Stimulated activated CD8-positive, alpha-beta memory T cell treated with anti-CD3 and anti-CD28 coated beads, Interleukin-4, amount 100 ng/mL, for 24 hours (primary cell): ENCODE results near the gene CHRD.
"Not testable (repeated sequence)": the region's sequence is repeated elsewhere in the genome, so short reads cannot be mapped to it uniquely, and the experiment has no call there.

Source experiments
- DNase-seq: peaks from one replicate; pipeline ENCODE4 v3.0.0-alpha.2; 2020; ENCODE audit warnings: low read depth

The CHRD gene

GRCh38 chr3:184379358-184380184 lies at the start of gene CHRD:
Gene CHRD (plus strand): TSS chr3:184380054. CDS start chr3:184380319, 265 bp downstream.
- no peak for DNase-seq

GRCh38 chr3:184332370-184333090 lies 47.3 kb upstream of the CHRD start:
- DNase-seq: no peak

GRCh38 chr3:184333190-184333589 lies 46.7 kb upstream of the CHRD start:
- no peak for DNase-seq

GRCh38 chr3:184333700-184334099 lies 46.2 kb upstream of the CHRD start:
- DNase-seq: no peak

DNA sequence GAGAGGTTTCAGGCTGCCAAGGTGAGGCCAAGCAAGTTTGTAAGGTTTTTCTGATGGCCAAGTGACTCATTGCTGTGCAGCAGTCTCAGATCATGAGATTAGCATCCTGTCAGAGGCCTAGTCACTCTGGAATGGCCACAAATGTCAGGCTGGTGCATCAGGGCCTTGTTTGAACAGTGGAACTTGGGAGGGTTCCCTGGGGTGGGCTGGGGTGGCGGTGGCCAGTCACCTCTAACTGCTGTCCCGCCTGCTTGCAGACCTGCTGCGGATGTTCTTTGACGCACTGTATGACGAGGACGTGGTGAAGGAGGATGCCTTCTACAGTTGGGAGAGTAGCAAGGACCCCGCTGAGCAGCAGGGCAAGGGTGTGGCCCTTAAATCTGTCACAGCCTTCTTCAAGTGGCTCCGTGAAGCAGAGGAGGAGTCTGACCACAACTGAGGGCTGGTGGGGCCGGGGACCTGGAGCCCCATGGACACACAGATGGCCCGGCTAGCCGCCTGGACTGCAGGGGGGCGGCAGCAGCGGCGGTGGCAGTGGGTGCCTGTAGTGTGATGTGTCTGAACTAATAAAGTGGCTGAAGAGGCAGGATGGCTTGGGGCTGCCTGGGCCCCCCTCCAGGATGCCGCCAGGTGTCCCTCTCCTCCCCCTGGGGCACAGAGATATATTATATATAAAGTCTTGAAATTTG lies 45.2 kb upstream of the CHRD start:
- DNase-seq: peak; percentile 21

DNA sequence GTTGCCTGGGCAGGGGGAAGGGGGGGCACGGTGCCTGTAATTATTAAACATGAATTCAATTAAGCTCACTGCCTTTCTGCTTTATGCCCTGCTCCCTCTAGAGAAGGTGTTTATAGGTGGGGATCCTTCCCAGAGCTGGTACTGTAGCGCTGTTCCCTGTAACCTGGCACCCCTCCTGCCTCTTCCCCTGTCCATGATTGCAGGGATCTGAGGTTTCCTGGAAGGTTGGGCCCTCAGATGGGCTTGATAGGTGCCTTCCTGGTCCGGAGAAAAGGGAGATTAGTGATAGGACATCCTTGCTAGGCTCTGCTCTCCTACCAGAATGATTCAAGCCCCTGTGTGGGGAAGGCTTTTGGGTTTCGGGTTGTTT lies 44.6 kb upstream of the CHRD start:
- no peak for DNase-seq

DNA sequence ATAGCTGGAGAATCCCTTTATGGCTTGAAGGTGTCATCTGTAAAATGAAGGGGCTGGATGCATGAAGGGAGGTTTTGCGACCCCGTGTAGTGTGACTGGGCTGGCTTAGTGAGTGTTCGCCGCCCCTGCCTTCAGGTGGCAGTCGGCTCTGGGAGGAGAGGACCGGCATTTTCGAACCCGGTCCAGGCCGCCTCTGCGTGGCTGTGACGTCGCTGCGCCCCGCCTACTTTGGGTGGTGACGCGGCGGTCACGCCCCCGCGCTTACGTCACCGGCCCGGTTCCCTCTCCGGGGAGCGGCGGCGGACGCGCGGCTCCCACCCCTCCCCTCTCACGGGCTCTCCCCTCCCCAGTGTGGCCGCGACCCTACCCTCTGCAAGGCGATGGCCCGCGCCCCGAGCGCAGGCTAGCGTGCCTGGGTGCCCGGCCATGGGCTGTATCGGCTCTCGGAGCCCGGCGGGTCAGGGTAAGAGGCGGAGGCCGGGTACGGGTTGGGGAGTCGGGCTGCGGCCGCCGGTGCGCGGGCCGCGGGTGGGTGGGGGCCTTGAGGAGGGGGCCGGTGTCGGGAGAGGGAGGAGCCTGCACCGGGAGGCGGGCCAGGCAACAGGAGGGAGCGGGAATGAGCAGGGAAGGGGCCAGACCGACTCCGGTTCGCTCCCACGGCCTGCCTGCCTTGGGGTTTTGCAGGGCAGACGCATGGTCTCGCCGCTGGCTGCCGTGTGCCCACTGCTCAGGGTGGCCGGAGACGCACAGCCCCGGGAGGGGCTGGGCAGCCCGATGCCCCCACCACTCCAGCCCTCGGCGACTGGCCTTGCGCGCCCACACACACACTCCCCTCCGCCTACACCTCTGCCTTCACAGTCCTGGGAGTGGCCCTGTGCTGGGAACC lies 44.0 kb upstream of the CHRD start:
- peak; percentile 77 for DNase-seq

GRCh38 chr3:184336547-184337398 lies 43.1 kb upstream of the CHRD start:
- DNase-seq: no peak

- DNase-seq: no peak
These were observed 42.5 kb upstream of the CHRD start, which contains the start of gene FAM131A for GRCh38 chr3:184337399-184337714. Gene FAM131A (plus strand): TSS chr3:184337600. CDS start chr3:184337631, 31 bp downstream.

- DNase-seq: no peak
These were observed 41.9 kb upstream of the CHRD start for GRCh38 chr3:184337981-184338380.

GRCh38 chr3:184338511-184338945 lies 41.3 kb upstream of the CHRD start:
- no peak for DNase-seq

- DNase-seq: no peak
These were observed 40.9 kb upstream of the CHRD start for GRCh38 chr3:184339001-184339400.

DNA sequence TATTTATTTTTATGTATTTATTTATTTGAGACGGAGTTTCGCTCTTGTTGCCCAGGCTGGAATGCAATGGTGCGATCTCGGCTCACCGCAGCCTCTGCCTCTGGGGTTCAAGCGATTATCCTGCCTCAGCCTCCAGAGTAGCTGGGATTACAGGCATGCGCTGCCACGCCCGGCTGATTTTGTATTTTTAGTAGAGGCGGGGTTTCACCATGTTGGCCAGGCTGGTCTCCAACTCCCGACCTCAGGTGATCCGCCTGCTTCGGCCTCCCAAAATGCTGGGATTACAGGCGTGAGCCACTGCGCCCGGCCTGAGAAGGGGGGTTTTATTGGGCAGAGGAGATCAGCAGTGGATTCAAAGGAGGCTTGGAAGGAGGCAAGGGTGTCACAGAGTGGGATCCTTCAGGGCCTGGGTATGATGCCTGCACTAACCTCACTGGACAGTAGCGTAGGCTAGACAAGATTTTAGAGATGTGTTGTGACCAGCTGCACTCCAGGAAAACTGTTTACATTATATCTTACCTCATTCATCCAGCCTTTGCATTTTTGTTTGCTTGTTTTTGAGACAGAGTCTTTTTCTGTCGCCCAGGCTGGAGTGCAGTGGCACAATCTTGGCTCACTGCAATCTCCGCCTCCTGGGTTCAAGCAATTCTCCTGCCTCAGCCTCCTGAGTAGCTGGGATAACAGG lies 40.3 kb upstream of the CHRD start:
- DNase-seq: not testable (repeated sequence)

DNA sequence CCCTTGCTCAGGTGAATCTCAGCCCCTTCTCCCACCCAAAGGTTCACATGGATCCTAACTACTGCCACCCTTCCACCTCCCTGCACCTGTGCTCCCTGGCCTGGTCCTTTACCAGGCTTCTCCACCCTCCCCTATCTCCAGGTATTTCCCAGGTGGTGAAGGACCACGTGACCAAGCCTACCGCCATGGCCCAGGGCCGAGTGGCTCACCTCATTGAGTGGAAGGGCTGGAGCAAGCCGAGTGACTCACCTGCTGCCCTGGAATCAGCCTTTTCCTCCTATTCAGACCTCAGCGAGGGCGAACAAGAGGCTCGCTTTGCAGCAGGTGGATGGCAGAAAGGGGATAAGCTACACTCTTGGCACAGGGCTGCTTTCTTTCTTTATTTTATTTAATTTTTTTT lies 37.9 kb upstream of the CHRD start:
- DNase-seq: no peak

DNA sequence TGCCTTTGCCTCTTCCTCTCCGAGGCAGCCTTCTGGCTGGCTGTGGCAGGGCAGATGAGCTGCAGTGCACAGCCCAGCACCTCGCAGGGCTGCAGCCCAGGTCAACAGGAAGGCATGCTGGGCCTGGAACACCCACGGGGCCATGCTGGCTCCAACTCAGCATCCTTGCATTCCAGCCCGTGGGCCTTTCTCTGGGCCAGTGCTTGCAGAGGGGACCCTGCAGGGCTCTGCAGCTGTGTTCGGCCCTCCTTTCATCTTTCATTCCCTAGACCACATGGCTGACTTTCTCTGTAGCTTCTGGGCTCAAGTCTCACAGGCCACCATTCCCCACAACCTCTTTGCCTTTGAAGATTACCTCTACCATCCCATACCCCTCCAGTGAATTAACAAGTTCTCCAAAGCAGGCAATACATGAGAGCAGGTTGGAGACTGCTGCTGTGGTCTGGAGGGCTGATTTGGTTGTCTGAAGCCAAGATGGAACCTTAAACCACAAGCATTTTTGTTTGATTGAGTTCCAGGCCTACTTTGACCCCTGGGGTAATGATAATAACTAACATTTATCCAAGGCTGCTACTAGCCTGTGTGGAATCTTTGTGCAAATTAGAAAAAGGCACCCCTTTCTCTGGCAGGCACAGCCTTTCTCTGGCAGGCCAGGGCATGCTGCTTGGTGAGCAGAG lies 36.5 kb upstream of the CHRD start:
- DNase-seq: no peak

DNA sequence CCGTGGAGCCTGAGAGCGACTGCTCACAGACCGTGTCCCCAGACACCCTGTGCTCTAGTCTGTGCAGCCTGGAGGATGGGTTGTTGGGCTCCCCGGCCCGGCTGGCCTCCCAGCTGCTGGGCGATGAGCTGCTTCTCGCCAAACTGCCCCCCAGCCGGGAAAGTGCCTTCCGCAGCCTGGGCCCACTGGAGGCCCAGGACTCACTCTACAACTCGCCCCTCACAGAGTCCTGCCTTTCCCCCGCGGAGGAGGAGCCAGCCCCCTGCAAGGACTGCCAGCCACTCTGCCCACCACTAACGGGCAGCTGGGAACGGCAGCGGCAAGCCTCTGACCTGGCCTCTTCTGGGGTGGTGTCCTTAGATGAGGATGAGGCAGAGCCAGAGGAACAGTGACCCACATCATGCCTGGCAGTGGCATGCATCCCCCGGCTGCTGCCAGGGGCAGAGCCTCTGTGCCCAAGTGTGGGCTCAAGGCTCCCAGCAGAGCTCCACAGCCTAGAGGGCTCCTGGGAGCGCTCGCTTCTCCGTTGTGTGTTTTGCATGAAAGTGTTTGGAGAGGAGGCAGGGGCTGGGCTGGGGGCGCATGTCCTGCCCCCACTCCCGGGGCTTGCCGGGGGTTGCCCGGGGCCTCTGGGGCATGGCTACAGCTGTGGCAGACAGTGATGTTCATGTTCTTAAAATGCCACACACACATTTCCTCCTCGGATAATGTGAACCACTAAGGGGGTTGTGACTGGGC lies 35.1 kb upstream of the CHRD start:
- no peak for DNase-seq

- DNase-seq: no peak
These were observed 34.3 kb upstream of the CHRD start for GRCh38 chr3:184345317-184346144.
